ENCODE results near the gene SNX17. TPM values are rescaled to one million over a fixed set of nuclear protein-coding genes. Genes with fewer than 3 reads are reported as not detected.

Gene SNX17
- total and polyA plus RNA-seq, 2 of the 4 experiments (the other 2 are of a cell fraction): 102 to 130 TPM

- TF ChIP-seq CHD1 (IDR thresholded peaks at IDR 0.05; ENCODE audit: low read depth, low read length) (no peak), POLR2A (IDR thresholded peaks at IDR 0.05; ENCODE audit: low read depth, low read length) (no peak), MAFK (IDR thresholded peaks at IDR 0.05; ENCODE audit: low read depth, low read length) (no peak), CEBPB (IDR thresholded peaks at IDR 0.05; ENCODE audit: low read depth, low read length) (no peak), NFE2L2 (IDR thresholded peaks at IDR 0.05; ENCODE audit: low read depth, low read length) (no peak), FOS (IDR thresholded peaks at IDR 0.05; ENCODE audit: low read depth, low read length) (no peak), RAD21 (IDR thresholded peaks at IDR 0.05; ENCODE audit: low read length) (no peak), RFX5 (IDR thresholded peaks at IDR 0.05; ENCODE audit: low read depth, low read length) (no peak)
Measured at GRCh38 chr2:27323596-27324285, 46.7 kb upstream of the SNX17 start (continued).

- H2BK15ac ChIP-seq (ENCODE audit: low read depth, low read length): no peak overlapping the region
- no peaks in the 10 kb centered on the region for H4K20me1 ChIP-seq (ENCODE audit: insufficient read depth, low read length)
- in situ Hi-C loops (cut with MboI; ENCODE audit: low sequenced_read_pairs): no loop called here
- H2BK5ac ChIP-seq (ENCODE audit: low read depth, low read length, poor library complexity, severe bottlenecking): no peak overlapping the region
- no peak for TF ChIP-seq SMC3 (IDR thresholded peaks at IDR 0.05; ENCODE audit: low read depth, low read length)
- no peak for TF ChIP-seq MAZ (IDR thresholded peaks at IDR 0.05; ENCODE audit: borderline replicate concordance, low read depth, low read length)
- no peak for TF ChIP-seq RFX5 (IDR thresholded peaks at IDR 0.05; ENCODE audit: low read depth, low read length)
- TF ChIP-seq CEBPB (IDR thresholded peaks at IDR 0.05; ENCODE audit: low read depth, low read length): 0 out of 2 replicates have a peak, but pooled peaks have one; percentile 23
- no peak for TF ChIP-seq CHD1 (IDR thresholded peaks at IDR 0.05; ENCODE audit: low read depth, low read length)
- TF ChIP-seq BHLHE40 (IDR thresholded peaks at IDR 0.05; ENCODE audit: low read depth, low read length): no peak
- peaks cover 11% of the 10 kb centered on the region; the same call in 1 of the 2 replicates for H3K9me1 ChIP-seq (ENCODE audit: insufficient read depth, low read length)
- H3K9ac ChIP-seq (ENCODE audit: low read depth, low read length): no peak overlapping the region
- H4K5ac ChIP-seq (ENCODE audit: low read depth, low read length): no peak overlapping the region
- no peak overlapping the region for H4K8ac ChIP-seq (ENCODE audit: low read depth in 2 of 2, low read length in 2 of 2)
- no peak overlapping the region for H3K27ac ChIP-seq (ENCODE audit: insufficient read depth, low read length)
- H3K4me3 ChIP-seq (ENCODE audit: insufficient read depth, low read depth, low read length): no peak overlapping the region
- POLR2A ChIA-PET (ENCODE audit: unreplicated experiment): no interaction called here
- no peak overlapping the region for H3K4ac ChIP-seq (ENCODE audit: low read depth, low read length)
- no peaks in the 10 kb centered on the region for H3K27me3 ChIP-seq (ENCODE audit: control insufficient read depth, insufficient read depth, low read length)
- H4K91ac ChIP-seq (ENCODE audit: insufficient read depth, low read depth, low read length): no peak overlapping the region
- peaks cover 27% of the 10 kb centered on the region for H3K36me3 ChIP-seq (ENCODE audit: control insufficient read depth, insufficient read depth, low read length)
- H3K79me1 ChIP-seq (ENCODE audit: low read depth in 1 of 2, low read length in 2 of 2): peaks cover 22 to 37% of the 10 kb centered on the region in 2 experiments
- no peak overlapping the region for H3K23ac ChIP-seq (ENCODE audit: low read depth, low read length)
- H3K14ac ChIP-seq (replicated peaks; ENCODE audit: low read depth, low read length): no peak overlapping the region
- no peak overlapping the region for H2BK20ac ChIP-seq (ENCODE audit: low read depth, low read length)
- dilution Hi-C loops (cut with HindIII; ENCODE audit: low sequenced_read_pairs, unreplicated experiment): no loop called here
- H3K56ac ChIP-seq (ENCODE audit: extremely low read depth, insufficient read depth, low read length): no peak overlapping the region
- no peaks in the 10 kb centered on the region for H3K9me3 ChIP-seq (ENCODE audit: control insufficient read depth, insufficient read depth, low read length)
- H2AFZ ChIP-seq (replicated peaks; ENCODE audit: low read length, poor library complexity): no peak overlapping the region
- ATAC-seq (ENCODE audit: low read depth): no peak
- H2AK9ac ChIP-seq (replicated peaks; ENCODE audit: low read depth, low read length, poor library complexity): no peak overlapping the region
- H2AK5ac ChIP-seq (ENCODE audit: low read depth, low read length): no peak overlapping the region
- intact Hi-C loops (cut with micrococcal nuclease): loop anchor here (5.0 kb wide), 1 partner anchor 33 kb away; the partner anchor contains the start of gene GTF3C2
- no peak for DNase-seq
- CTCF ChIA-PET: interaction anchor here (1.2 kb wide), 1 partner anchor 45 kb away, joined by 3 read pairs; no protein-coding TSS in a partner anchor
- H3K4me1 ChIP-seq (ENCODE audit: control insufficient read depth, insufficient read depth, low read length): peaks cover 7% of the 10 kb centered on the region
- no peak overlapping the region for H2BK120ac ChIP-seq (ENCODE audit: low read depth, low read length)
- no CpG with 5 or more reads among the region's 5 CpGs for WGBS, 2 experiments (ENCODE audit: extremely low coverage in 2 of 2, insufficient read length in 1 of 2)
- no peak overlapping the region for H3K4me2 ChIP-seq (ENCODE audit: low read depth, low read length)
- no peak overlapping the region for H3K18ac ChIP-seq (ENCODE audit: low read depth, low read length)
- no TSS peak for BruUV-seq (replicated peaks)
Measured at GRCh38 chr2:27324720-27325119, 45.7 kb upstream of the SNX17 start.

Measured in IMR-90 (cell line).